C4-2B (cell line): ENCODE measurements around the gene CNTNAP5.

Experiments
- ZFX ChIP-seq: fragments of 450-650 bp; IDR thresholded peaks from 2 replicates; pipeline ENCODE4 v1.6.1; 2017
- TF ChIP-seq, protein P1 (sequence below): fragments of 450-650 bp; conservative IDR thresholded peaks from 2 replicates; pipeline ENCODE4 v1.5.1; 2017; ENCODE audit warnings: mild to moderate bottlenecking

DNA sequence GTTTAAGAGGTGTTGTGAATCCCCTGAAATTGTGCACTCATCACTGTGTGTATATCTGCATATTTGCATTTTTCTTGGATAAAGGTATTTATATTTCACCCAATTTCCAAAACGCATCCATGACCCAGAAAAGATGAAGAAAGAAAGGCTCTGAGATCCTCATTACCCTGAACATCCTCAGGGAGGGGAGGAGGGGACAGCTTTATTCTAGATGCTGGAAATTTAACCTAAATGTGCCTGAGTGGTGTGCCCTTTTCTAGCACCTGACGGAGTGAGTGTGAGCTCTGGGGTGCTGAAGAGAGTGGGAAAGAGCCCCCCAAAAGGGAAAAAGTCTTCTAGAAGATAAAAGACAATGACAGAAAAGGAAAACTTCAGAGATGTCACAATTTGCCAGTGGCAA, 20.8 kb downstream of the CNTNAP5 start:
- TF ChIP-seq ZFX = no peak
- TF ChIP-seq, protein P1, sequence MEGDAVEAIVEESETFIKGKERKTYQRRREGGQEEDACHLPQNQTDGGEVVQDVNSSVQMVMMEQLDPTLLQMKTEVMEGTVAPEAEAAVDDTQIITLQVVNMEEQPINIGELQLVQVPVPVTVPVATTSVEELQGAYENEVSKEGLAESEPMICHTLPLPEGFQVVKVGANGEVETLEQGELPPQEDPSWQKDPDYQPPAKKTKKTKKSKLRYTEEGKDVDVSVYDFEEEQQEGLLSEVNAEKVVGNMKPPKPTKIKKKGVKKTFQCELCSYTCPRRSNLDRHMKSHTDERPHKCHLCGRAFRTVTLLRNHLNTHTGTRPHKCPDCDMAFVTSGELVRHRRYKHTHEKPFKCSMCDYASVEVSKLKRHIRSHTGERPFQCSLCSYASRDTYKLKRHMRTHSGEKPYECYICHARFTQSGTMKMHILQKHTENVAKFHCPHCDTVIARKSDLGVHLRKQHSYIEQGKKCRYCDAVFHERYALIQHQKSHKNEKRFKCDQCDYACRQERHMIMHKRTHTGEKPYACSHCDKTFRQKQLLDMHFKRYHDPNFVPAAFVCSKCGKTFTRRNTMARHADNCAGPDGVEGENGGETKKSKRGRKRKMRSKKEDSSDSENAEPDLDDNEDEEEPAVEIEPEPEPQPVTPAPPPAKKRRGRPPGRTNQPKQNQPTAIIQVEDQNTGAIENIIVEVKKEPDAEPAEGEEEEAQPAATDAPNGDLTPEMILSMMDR = no peak
